Smooth muscle cell of the umbilical artery (primary cell): ENCODE data around the gene LPIN1. TPM values are rescaled to one million over a fixed set of nuclear protein-coding genes. Genes with fewer than 3 reads are reported as not detected.

Experiments
- total RNA-seq: library from RNA; depleted of rRNA; stranded (reverse); fragments of >200 nt; gene quantifications from 2 replicates; pipeline ENCODE4 v1.2.3, GENCODE V29; 2014

Gene LPIN1
- total RNA-seq: 39.2 and 63.4 TPM in 2 replicates

GRCh38 chr2:11746376-11746806 is at the start of gene LPIN1:
Gene LPIN1, plus strand, starts transcription at chr2:11746632. Its CDS starts 18,910 bp downstream, at chr2:11765542.

Other genes starting within 250 kb of the LPIN1 start
- 0.59 and 0.83 TPM in 2 replicates for gene GREB1, start 212.6 kb upstream of the LPIN1 start, total RNA-seq
- not detected in 2 replicates for gene NTSR2, start 76.4 kb upstream of the LPIN1 start, total RNA-seq